ENCODE data around the gene UNC93B1.

The UNC93B1 gene

GRCh38 chr11:68032997-68033707 lies 29.3 kb upstream of the UNC93B1 start:
- Histone ChIP-seq H3K36me3 (peaks cover 26% of the 10 kb centered on the region), H3K4me3 (ENCODE audit: low read depth, low read length) (no peak overlapping the region), H3K9me3 (ENCODE audit: severe bottlenecking) (no peaks in the 10 kb centered on the region), H3K27me3 (ENCODE audit: insufficient read depth, low read depth, severe bottlenecking) (no peaks in the 10 kb centered on the region), H3K27ac (no peak overlapping the region)
- no peak for TF ChIP-seq CTCF (IDR thresholded peaks at IDR 0.05; ENCODE audit: low read depth, low read length)
- no peak for DNase-seq

- Histone ChIP-seq H3K27ac (no peak overlapping the region), H3K36me3 (peaks cover 26% of the 10 kb centered on the region), H3K4me3 (ENCODE audit: low read depth, low read length) (no peak overlapping the region), H3K27me3 (ENCODE audit: insufficient read depth, low read depth, severe bottlenecking) (no peaks in the 10 kb centered on the region), H3K9me3 (ENCODE audit: severe bottlenecking) (no peaks in the 10 kb centered on the region)
- DNase-seq = no peak
- no peak for TF ChIP-seq CTCF (IDR thresholded peaks at IDR 0.05; ENCODE audit: low read depth, low read length)
Measured at GRCh38 chr11:68032003-68032402, 28.1 kb upstream of the UNC93B1 start.

- no peaks in the 10 kb centered on the region for H3K9me3 ChIP-seq (ENCODE audit: severe bottlenecking)
- DNase-seq = no peak
- peak overlapping the region; percentile 74 for H3K4me3 ChIP-seq (ENCODE audit: low read depth, low read length)
- peaks cover 26% of the 10 kb centered on the region for H3K36me3 ChIP-seq
- H3K27ac ChIP-seq = peak overlapping the region; percentile 98
- no peak for TF ChIP-seq CTCF (IDR thresholded peaks at IDR 0.05; ENCODE audit: low read depth, low read length)
- no peaks in the 10 kb centered on the region for H3K27me3 ChIP-seq (ENCODE audit: insufficient read depth, low read depth, severe bottlenecking)
Measured at GRCh38 chr11:68031144-68031464, 27.2 kb upstream of the UNC93B1 start.

GRCh38 chr11:68030318-68031143 lies 26.6 kb upstream of the UNC93B1 start, which contains the start of gene NDUFS8:
TSS of gene NDUFS8 (plus strand) at chr11:68030681. CDS start at chr11:68032152, 1,471 bp downstream.
- Histone ChIP-seq H3K9me3 (ENCODE audit: severe bottlenecking) (no peaks in the 10 kb centered on the region), H3K4me3 (ENCODE audit: low read depth, low read length) (peak within 1 kb of the TSS; percentile 74), H3K36me3 (peaks cover 26% of the 10 kb centered on the region), H3K27ac (peak within 1 kb of the TSS; percentile 98), H3K27me3 (ENCODE audit: insufficient read depth, low read depth, severe bottlenecking) (no peaks in the 10 kb centered on the region)
- peak; percentile 96 for DNase-seq
- TF ChIP-seq CTCF (IDR thresholded peaks at IDR 0.05; ENCODE audit: low read depth, low read length) = no peak

- DNase-seq = no peak
- Histone ChIP-seq H3K36me3 (peaks cover 21% of the 10 kb centered on the region), H3K27me3 (ENCODE audit: insufficient read depth, low read depth, severe bottlenecking) (no peaks in the 10 kb centered on the region), H3K27ac (no peak overlapping the region), H3K9me3 (ENCODE audit: severe bottlenecking) (peaks cover 3% of the 10 kb centered on the region), H3K4me3 (ENCODE audit: low read depth, low read length) (no peak overlapping the region)
- no peak for TF ChIP-seq CTCF (IDR thresholded peaks at IDR 0.05; ENCODE audit: low read depth, low read length)
Measured at GRCh38 chr11:68028802-68029545, 25.1 kb upstream of the UNC93B1 start.

Data from WERI-Rb-1 (cell line).